Measurements from ENCODE around the gene EFCAB10.
A peak's percentile ranks its signal among the peaks of the same experiment; 100 is the strongest.

Gene EFCAB10

DNA sequence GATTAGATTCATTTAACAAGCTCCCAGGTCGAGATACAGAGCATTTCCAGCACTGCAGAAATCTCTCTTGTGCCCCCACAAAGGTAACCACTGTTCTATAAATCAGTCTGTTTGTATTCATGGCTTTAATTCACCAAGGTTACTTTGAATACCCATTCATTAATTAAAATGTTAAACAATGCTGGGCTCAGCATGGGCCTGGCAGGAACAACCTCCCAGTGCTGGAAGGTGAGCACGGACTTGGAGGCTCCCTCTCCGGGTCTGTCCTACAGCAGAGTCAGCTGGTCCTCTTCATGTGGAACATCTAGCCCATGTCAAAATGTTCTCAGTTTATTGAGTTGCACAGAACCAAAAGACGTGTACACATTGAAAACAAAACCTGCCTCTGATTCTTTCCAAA is 15.6 kb upstream of the EFCAB10 start:
- no peak for DNase-seq

DNA sequence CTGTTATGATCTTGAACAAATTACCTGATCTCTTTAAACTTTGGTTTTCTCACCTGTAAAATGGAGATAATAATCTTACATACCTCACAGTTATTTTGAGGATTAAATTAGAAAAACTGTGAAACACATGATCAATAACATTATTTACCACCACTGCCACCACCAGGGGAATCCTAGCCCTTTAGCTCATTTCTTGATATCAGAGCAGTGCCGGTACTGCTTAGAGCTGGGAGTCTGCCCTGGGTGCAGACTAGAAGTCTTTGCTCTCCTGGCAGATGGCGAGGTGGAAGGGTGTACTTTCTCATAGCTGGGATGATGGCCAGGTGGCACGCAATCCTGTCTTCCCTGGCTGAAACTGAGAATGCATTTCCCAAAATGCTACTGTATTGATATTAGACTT is 12.7 kb upstream of the EFCAB10 start:
- DNase-seq = no peak

DNA sequence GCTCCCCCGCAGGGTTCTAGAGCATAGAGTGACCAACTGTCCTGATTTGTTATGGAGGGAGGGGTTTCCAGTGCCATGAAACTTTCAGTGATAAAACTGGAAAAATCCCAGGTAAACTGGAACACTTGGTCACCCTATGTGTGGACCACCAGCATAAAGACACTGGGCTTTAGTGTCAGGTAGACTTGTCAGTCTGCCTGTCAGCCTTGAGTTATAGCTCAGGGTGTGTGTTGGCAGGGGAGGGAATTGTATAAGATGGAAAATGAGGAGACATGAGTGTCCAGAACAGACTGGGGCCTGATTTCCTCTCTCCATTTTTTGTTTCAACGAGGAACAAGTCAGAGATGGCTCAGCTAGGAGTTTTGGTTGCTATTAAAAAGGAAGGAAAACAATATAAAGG is 10.2 kb upstream of the EFCAB10 start:
- no peak for DNase-seq

DNA sequence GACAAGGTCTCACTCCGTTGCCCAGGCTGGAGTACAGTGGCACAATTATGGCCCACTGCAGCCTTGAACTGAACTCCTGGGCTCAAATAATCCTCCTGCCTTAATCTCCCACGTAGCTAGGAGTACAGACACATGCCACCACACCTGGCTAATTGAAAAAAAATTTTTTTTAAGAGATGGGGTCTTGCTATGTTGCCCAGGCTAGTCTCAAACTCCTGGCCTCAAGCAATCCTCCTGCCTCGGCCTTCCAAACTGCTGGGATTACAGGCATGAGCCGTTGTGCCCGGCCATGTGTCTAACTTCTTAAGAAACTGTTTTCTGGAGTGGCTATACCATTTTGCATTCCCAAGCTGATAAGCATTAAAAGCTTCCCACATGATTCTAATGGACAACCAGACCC is 9.5 kb upstream of the EFCAB10 start:
- DNase-seq = no peak

DNA sequence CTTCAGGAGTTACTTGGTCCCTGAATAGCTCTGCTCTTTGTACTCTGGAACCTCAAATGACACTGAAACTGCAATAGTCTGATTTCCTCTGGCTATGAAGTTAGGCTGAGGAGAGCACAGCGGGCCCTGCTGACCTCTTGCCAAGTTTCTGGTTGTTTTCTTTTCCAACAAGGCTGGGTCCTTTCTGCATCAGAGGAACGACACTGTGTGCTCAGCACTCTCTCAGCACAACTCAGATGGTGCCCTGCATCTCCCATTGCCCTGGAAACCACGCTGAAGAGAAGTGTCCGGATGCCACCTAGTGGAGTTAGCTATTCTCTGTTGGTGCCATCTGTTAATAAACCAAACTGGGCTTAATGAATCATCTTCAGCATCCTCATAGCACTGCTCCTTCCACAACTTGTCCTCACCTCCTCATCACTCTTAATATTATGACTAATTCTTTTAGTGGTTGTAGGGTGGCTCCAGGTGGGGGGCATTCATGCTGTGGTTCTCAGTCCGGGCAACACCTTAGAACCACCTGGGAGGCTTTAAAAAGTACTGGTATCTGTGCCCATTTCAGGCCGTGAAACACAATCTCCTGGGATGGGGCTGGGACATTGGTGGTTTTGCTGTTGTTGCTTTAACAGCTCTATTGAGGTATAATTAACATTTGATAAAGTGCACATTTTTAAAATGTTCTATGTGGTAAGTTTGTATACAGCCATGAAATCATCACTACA is 8.2 kb upstream of the EFCAB10 start:
- peak; percentile 49 to 67 (median 62) for DNase-seq

DNA sequence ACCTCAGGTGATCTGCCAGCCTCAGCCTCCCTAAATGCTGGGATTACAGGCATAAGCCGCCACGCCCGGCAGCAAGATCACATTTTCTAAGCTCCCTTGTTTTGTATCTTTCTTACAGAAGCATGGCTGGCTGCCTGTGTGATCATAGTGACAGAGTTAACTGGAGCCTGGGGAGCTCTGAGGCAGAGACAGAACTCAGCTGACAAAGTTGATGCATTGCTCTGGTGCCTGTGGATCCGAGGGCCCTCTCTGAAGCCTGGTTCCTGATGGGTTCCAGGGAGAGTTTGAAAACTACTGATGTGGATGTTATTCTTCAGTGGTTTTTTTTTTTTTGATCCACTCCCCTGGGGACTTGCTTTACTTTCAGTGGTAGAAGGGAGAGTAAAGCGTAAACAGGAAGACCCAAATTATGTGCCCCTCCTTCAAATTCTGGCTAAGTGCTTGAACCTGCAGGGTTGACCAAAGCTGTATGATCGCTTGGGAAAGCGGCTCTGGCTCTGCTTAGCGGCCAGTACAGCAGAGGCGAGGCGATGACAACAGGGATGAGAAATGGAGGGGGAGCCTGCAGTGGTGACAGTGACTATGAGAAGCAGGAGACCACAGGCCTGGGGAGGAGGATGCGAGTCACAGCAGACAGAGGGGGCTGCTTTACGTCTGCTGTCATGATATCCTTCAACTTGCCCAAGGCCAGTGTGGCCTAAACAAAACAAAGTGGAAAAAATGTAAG is 6.8 kb upstream of the EFCAB10 start:
- DNase-seq = no peak

DNA sequence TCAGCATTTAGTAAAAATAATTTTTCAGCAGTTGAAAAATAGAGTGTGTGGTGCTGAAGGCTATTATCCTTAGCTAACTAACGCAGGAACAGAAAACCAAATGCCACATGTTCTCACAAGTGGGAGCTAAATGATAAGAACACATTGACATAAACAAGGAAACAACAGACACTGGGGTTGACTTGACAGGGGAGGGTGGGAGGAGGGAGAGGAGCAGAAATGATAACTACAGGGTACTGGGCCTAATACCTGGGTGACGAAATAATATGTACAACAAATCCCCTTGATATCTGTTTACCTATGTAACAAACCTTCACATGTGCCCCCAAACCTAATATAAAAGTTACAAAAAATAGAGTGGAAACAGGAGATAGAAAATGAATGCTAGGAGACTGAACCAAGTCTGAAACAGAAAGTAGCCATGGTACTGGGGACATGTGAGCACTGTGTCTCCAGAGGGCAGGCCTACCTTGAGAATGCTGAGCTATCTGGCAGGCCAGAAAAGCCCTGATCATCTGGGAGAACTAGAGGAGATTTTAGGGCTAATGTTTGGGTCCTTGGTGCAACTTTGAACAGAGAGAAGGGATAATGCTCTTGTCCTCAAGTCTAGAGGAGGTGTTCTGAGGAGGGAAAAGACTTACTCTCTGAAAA is 4.7 kb upstream of the EFCAB10 start:
- DNase-seq = no peak

DNA sequence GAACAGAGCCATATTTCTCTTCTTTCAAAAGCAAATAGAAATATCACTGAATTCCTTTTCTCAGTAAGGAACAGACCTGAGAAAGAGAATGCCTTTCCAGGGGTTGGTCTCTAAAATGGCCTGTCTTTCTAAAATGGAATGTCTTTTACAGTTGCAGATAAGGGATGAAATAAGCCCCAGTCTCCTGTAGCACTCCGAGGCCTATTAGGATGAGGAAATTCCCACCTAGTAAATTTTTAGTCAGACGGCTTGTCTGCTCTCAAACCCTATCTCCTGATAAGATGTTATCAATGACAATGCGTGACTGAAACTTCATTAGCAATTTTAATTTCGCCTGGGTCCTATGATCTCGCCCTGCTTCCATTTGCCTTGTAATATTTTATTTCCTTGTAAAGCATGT is 2.9 kb upstream of the EFCAB10 start:
- no peak for DNase-seq

DNA sequence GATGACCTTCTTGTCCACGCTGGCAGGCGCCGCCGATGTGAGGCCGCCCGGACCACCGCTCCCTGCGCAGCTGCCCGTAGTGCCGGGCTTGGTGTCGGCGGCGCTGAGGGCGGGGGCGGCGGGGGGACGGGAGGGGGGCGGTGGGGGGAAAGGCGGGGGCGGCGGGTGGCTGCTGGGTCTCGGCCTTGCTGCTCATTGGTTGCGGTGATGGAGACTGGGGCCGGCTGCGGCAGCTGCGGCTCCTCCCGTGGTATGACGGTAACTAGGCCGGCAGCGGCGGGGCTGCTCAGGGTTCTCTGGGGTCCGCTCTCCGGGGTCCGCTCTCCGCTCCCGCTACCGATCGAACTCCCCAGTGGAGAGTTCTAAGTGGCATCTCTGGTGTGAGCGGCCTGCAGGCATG is 1.8 kb upstream of the EFCAB10 start:
- no peak for DNase-seq

DNA sequence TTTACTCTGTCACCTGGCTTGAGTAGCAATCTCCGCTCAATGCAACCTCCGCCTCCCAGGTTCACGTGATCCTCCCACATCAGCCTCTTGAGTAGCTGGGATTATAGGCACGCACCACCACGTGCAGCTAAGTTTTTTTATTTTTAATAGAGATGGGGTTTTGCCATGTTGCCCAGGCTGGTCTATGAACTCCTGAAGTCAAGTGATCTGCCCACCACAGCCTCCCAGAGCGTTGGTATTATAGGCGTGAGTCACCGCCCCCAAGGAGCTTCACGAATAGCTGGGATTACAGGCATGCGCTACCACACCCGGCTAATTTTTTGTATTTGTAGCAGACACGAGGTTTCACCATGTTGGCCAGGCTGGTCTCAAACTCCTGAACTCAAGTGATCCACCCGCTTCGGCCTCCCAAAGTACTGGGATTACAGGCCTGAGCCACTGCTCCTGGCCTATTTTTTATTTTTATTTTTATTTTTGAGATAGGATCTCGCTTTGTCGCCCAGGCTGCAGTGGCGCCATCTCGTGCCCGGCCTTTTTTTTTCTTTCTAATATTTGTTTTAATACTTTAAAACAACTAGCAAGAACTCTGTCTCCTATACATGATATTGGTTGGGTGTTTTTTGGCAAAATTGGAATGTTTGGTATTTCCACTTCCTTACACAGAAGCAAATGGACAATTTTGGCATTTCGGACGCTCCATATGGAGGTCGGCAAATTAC is 1.1 kb downstream of the EFCAB10 start:
- no peak for DNase-seq

DNA sequence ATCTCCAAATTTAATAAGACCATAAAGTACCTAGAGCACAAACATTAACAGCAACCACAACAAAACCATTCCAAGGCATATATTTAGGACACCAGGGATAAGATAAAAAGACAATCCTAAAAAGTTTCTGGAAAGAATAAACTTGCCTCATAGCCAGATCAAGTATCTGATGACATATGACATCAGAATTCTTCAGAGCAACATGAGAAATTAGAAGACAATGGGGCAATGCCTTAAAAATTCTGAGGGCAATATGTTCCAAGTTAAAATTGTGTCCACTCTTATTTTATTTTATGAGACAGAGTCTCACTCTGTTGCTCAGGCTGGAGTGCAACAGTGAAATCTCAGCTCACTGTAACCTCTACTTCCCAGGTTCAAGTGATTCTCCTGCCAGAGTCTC is 2.8 kb downstream of the EFCAB10 start:
- no peak for DNase-seq

DNA sequence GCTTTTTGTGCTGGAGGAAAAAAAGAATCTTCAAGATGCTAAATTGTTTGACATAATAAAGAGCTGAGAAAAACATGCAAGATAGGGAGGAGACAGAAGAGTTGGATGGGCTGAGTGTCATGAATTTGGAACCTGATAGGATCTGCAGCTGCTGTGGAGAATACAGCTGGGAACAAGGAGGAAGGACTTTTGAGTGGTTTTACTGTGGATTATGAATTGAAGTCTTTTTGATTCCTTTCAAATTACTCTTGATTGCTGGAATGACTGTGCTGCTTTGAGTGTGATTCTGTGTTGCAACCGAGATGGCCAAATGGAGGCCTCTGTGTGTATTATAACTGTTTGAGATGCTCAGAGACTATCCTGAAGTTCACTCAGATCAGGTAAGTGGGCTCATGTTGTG is 4.0 kb downstream of the EFCAB10 start:
- no peak for DNase-seq

DNA sequence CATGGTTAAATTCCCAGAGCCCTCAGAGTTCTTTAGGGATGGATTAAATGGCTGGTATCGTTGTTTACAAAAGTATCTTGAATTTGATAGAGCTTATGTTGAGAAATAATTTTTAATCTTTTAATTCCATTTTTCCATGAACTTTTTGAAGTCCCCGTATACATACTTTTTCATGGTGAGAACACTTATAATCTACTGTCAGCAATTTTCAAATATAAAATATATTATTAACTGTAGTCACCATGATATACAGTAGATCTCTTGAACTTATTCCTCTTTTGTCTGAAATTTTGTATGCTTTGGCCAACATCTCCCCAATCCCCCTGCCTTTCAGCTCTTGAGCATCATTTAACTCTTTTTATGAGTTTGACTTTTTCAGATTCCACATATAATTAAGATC is 9.4 kb downstream of the EFCAB10 start:
- no peak for DNase-seq

DNA sequence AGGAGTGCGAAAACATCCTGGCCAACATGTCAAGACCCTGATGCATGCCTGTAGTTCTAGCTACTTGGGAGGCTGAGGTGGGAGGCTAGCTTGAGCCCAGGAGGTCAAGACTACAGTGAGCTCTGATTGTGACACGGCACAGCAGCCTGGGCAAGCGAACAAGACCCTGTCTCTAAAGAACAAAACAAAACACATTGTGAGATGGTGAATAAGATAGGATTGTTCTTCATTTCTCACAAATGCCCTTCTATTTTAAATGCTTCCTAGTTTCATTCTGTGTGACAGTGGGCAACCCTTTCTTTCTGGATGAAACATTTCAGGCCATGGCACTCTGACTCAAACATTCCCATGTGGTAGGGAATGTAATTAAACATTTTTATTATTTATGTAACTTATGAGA is 13.5 kb downstream of the EFCAB10 start:
- DNase-seq = no peak

DNA sequence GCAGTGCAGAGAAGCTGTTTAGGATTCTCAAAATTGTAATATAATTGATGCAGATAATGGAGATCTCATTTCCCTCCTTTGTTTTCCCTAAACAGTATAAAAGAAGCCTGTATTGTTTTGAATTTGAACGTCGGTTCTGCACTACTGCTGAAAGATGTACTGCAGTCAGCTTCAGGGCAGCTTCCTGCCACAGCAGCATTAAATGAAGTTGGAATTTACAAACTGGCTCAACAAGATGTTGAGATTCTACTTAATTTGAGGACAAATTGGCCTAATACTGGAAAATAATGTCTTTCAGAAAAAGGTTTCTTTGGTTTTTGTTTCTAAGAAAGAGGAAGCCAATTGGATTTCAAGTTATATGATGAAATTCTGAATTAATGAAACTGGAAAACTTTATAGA is 14.3 kb downstream of the EFCAB10 start:
- DNase-seq = no peak

DNA sequence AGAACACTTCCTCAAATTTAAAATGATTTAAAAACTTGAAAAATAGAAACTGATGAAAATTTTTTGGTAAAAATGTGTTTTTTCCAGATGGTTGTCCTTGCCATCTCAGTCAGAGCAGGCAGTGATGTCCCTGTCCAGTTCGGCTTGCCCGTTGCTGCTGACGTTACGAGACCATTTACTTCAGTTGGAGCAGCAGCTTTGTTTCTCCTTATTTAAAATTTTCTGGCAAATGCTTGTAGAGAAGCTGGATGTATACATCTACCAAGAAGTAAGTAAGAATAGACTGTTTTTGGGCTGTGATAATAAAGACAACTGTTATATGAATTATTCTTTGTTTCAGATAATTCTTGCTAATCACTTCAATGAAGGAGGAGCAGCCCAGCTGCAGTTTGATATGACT is 16.1 kb downstream of the EFCAB10 start:
- no peak for DNase-seq

DNA sequence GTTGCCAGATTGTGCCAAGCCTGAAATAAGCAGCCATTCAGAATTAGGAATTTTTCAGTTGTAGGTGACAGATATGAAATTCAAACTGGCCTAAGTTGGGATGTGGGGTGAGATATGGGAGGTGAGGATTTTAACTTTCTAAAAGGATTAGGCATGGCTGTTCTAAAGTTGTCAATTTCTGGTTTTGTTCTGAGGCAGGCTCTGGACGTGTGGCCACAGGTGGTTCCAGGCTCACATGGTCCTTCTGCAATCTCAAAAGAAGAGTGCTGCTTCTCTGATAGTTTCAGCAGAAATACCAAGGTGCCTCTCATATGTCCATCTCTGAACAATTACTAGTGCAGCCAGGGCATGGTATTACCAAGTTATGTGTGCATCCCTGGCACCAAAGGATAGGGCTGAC is 21.4 kb downstream of the EFCAB10 start:
- DNase-seq = no peak

DNA sequence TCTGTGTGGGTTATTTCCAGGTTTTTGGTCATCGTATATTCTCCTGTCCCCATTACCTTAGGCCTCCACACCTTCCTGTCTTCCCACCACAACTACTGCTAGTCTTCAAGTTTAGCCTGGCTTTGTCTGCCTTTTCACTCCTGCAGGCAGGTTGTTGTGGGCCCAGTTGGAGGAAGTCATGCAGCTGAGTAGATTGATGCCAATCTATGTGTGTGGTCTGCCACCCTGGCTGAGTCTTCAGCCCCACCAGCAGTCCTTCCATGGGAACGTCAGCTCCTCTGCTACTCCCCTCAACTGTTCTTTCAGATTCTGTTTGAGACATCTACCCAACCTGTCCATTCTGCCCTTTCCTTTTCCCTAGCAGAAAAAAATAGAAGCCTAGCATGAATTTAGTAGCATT is 43.0 kb downstream of the EFCAB10 start:
- no peak for DNase-seq

DNA sequence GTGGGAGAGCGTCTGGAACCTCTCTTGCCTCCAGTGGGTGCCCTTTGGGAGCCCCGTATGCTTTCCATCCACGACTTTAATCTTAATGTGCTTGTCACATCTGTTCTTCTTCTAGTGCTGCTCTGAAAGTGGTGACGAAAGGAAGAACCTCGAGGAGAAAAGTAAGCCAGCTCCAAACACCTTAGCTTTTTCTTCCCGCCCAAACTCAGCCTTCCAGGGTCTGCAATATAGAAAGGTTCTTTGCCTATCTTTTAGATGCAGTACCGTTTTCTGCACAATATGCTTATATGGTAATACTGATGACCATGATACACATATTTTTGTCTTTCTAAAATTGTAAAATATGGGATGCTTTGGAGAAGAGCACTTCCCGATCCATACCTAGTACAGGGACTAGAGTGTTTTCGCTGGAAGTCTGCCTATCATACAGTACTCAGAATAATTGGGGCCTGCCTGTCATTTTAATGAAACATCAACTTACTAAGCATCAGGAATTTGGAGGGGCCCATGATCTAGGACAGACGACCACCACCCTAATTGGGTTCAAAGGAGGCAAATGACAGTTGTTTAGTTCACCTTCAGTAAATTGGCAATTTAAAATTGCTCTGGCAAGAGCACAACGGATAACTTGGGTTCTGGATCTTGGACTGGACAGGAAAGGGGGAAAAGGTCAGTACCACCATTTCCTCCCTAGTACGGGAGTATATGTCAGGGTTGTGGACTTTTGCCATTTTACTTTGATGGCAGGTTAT is 48.4 kb downstream of the EFCAB10 start:
- no peak for DNase-seq

DNA sequence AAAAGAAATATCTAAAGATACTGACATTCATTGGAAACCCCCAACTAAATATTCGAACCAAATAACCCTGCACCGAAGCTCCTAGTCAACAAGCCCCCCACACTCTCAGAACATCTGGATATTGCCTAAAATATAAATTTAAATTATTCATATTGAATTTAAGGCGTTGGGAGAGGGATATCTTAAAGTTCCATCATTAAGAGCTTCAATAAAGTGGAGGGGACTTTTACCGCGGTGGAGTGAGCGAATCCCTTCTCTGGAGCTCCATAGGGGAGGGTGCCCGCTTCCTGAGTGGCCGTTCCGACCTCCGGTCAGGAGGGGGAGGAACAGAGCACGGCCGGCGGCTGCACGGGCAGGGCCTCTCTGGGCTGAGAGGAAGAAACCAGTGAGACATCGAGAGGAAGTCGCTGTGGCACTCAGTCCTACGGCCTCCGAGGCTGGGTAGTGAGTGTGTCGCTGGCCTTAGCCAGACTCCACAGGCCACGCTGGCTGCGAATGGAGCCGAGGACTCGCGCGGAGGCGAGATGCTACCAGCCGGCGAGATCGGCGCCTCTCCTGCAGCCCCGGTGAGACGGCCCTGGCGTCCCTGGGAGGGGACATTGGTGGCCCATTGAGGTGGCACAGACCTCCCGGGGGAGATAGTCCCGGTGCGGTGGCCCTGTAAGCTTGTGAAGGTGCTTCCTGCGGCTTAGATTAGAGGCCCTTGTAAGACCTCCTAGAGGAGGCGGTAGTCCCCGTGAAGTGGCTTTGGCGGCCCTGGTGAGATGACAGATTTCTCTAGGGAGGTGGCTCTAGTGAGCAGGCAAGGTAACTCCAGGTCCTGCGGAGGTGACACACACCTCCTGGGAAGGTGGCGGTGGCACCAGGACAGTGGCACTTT is 49.3 kb downstream of the EFCAB10 start, which contains the start of gene RINT1:
Gene RINT1 (plus strand): TSS at position 410 of the 880 bp plus-strand sequence. CDS start 115 bp downstream, at position 525.
- DNase-seq = peak; percentile 96 to 97 (median 96)

DNA sequence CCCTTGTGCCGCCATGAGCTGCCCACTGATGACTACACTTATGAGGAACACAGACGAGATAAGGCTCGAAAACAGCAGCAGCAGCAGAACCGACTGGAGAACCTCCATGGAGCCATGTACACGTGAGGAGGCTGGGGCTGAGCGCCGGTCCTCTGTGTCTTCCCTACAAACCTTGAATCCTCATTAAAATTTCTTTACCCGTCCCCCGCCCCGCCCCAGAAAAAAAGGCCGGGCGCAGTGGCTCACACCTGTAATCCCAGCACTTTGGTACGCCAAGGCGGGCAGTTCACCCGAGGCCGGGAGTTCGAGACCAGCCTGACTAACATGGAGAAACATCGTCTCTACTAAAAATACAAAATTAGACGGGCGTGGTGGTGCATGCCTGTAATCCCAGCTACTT is 50.7 kb downstream of the EFCAB10 start:
- no peak for DNase-seq

Data from suppressor macrophage (primary cell).